ENCODE results near the gene ITGA11.

ITGA11 gene

GRCh38 chr15:68421798-68422402, 10.1 kb downstream of the ITGA11 start:
- H3K4me3 Mint-ChIP-seq, result no peak overlapping the region
- H3K36me3 Mint-ChIP-seq, result no peaks in the 10 kb centered on the region
- H3K4me1 Mint-ChIP-seq, result no peaks in the 10 kb centered on the region
- H3K9me3 Mint-ChIP-seq, result no peaks in the 10 kb centered on the region
- H3K27me3 Mint-ChIP-seq, result peaks cover 41% of the 10 kb centered on the region
- no peak for ATAC-seq
- H3K27ac Mint-ChIP-seq, result no peak overlapping the region

- no peaks in the 10 kb centered on the region for H3K4me1 Mint-ChIP-seq
- H3K27ac Mint-ChIP-seq, result no peak overlapping the region
- no peaks in the 10 kb centered on the region for H3K9me3 Mint-ChIP-seq
- H3K36me3 Mint-ChIP-seq, result no peaks in the 10 kb centered on the region
- peaks cover 41% of the 10 kb centered on the region for H3K27me3 Mint-ChIP-seq
- no peak overlapping the region for H3K4me3 Mint-ChIP-seq
- no peak for ATAC-seq
Observed at GRCh38 chr15:68421115-68421551, 10.8 kb downstream of the ITGA11 start.

GRCh38 chr15:68420186-68420684, 11.7 kb downstream of the ITGA11 start:
- H3K4me3 Mint-ChIP-seq, result no peak overlapping the region
- H3K27ac Mint-ChIP-seq, result no peak overlapping the region
- peaks cover 41% of the 10 kb centered on the region for H3K27me3 Mint-ChIP-seq
- no peaks in the 10 kb centered on the region for H3K4me1 Mint-ChIP-seq
- H3K9me3 Mint-ChIP-seq, result no peaks in the 10 kb centered on the region
- ATAC-seq, result no peak
- H3K36me3 Mint-ChIP-seq, result no peaks in the 10 kb centered on the region

DNA sequence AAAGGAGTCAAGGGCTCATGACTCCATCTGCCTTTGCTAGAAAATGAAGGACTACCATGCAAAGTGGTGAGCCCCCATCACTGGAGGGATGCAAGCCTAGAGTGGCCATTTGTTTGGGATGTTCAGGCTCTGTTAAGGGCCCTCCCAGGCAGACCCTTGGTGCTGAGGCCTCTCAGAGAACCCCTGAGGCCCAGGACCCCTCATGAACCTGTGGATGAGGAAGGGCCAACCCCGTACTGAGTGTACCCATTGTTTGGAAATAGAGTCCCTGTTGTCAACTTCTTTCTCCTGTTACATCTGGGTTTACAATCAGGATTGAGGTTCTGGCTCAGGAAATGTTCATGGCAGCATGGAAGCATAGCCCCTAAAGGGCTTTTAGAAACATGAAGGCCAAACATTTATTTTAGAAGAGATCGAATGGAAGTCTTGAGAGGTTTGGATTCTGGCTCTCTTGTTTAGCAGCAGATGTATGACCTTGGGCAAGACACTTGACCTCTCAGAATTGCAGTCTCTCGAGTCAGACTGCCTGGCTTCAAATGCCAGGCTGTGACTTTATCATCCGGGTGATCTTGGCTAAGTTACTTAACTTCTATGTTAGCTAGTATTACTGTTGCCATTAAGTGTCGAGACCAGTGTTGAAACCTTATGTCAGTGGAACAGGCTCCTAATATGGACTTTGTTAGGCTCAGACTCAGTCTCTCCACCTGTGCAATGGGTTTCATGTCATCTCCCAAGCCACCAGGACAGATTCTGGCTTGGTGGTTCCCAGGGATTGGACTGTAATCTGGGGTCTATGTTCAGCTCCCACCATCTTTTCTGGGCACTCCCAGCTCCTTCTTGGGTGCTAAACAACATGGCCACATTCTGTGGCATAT, 12.4 kb downstream of the ITGA11 start:
- peaks cover 41% of the 10 kb centered on the region for H3K27me3 Mint-ChIP-seq
- H3K4me1 Mint-ChIP-seq, result no peaks in the 10 kb centered on the region
- H3K4me3 Mint-ChIP-seq, result no peak overlapping the region
- no peak overlapping the region for H3K27ac Mint-ChIP-seq
- no peaks in the 10 kb centered on the region for H3K36me3 Mint-ChIP-seq
- ATAC-seq, result no peak
- H3K9me3 Mint-ChIP-seq, result no peaks in the 10 kb centered on the region

- no peak for ATAC-seq
- Mint-ChIP-seq H3K27ac (no peak overlapping the region), H3K27me3 (peaks cover 33% of the 10 kb centered on the region), H3K4me3 (no peak overlapping the region), H3K9me3 (no peaks in the 10 kb centered on the region), H3K36me3 (no peaks in the 10 kb centered on the region), H3K4me1 (no peaks in the 10 kb centered on the region)
Observed at GRCh38 chr15:68418611-68419161, 13.3 kb downstream of the ITGA11 start.

- H3K9me3 Mint-ChIP-seq, result no peaks in the 10 kb centered on the region
Observed at GRCh38 chr15:68417897-68418296, 14.1 kb downstream of the ITGA11 start.

DNA sequence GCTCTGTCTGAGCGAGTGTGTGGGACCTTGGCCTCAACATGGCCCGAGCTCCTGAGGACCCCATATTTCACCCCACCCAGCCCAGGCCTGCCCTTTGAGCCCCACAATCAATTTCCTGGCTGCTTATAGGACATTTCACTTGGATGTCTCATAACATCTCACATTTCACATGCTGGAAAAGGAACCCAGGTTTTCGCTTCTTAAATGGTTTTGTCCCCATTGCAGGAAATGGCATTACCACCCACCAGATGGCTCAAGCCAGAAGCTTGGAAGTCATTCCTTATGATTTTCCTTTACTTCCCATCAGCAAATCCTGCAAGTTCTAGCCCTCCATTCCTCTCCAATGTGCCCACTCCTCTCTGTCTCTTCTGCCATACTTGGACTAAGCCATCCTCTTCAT, 14.9 kb downstream of the ITGA11 start:
- H3K27ac Mint-ChIP-seq, result no peak overlapping the region
- no peak overlapping the region for H3K4me3 Mint-ChIP-seq
- no peak for ATAC-seq
- no peaks in the 10 kb centered on the region for H3K36me3 Mint-ChIP-seq
- peaks cover 18% of the 10 kb centered on the region for H3K27me3 Mint-ChIP-seq
- no peaks in the 10 kb centered on the region for H3K9me3 Mint-ChIP-seq
- H3K4me1 Mint-ChIP-seq, result no peaks in the 10 kb centered on the region

More at GRCh38 chr15:68417897-68418296, 14.1 kb downstream of the ITGA11 start:
- H3K27me3 Mint-ChIP-seq, result peaks cover 27% of the 10 kb centered on the region
- no peaks in the 10 kb centered on the region for H3K36me3 Mint-ChIP-seq
- H3K4me3 Mint-ChIP-seq, result no peak overlapping the region
- ATAC-seq, result no peak
- no peak overlapping the region for H3K27ac Mint-ChIP-seq
- no peaks in the 10 kb centered on the region for H3K4me1 Mint-ChIP-seq

- H3K9me3 Mint-ChIP-seq, result no peaks in the 10 kb centered on the region
Observed at GRCh38 chr15:68416158-68416535, 15.8 kb downstream of the ITGA11 start.

DNA sequence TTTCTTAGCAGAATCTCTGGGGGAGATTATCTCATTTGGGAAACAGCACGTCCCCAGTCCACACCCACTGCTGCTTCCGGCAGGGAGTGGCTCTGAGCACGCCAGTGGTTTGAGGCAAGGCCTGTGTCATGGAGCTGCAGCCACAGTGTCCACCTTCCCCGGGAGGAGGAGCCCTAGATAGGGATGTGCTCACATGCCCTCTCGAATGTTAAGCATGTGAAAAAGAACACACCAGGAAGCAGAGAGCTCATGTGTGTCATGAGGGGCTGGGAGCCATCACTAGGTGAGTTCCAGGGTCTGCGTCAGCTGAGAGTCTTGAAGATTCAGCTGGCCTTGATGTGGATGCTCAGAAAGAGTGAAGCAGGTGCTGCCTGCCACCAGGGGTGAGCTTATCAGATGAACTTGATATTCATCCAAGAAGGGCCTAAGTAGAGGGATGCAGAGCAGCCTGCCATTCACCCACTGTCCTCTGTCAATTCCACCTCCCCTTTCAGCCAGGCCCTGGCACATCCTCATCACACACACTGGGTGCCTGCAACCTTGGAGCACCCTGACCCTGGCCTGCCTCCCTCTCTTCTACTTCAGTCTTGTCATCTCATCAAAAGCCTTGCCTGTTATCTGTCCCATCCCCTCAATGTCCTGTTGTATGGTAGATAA, 16.3 kb downstream of the ITGA11 start:
- H3K27ac Mint-ChIP-seq, result no peak overlapping the region
- H3K36me3 Mint-ChIP-seq, result no peaks in the 10 kb centered on the region
- H3K4me1 Mint-ChIP-seq, result no peaks in the 10 kb centered on the region
- H3K27me3 Mint-ChIP-seq, result peaks cover 6% of the 10 kb centered on the region
- no peak overlapping the region for H3K4me3 Mint-ChIP-seq
- ATAC-seq, result no peak
- no peaks in the 10 kb centered on the region for H3K9me3 Mint-ChIP-seq

More at GRCh38 chr15:68416158-68416535, 15.8 kb downstream of the ITGA11 start:
- no peak for ATAC-seq
- H3K4me3 Mint-ChIP-seq, result no peak overlapping the region
- no peaks in the 10 kb centered on the region for H3K4me1 Mint-ChIP-seq
- H3K27me3 Mint-ChIP-seq, result peaks cover 11% of the 10 kb centered on the region
- no peak overlapping the region for H3K27ac Mint-ChIP-seq
- no peaks in the 10 kb centered on the region for H3K36me3 Mint-ChIP-seq

GRCh38 chr15:68415061-68415460, 16.9 kb downstream of the ITGA11 start:
- no peak overlapping the region for H3K4me3 Mint-ChIP-seq
- H3K27me3 Mint-ChIP-seq, result peaks cover under 1% of the 10 kb centered on the region
- ATAC-seq, result no peak

DNA sequence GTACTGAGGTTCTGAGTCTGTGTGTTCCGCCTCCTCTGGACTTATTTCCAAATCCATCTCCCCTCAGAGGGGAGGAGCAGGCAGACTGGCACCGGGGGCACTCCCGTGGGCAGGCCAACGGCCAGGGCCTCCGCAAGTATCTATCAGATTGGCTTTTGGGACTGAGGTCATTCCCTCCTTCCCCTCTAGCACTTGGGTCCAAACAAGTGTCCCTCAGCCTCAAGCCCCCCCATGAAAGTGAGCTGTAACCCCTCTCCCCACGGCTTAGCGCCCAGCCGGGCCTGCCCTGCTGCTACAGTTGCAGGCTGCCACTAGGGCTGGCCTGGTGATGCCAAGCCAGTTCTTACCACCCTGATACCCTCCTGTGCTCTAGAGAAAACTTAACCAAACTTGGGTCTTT, 17.4 kb downstream of the ITGA11 start:
- no peaks in the 10 kb centered on the region for H3K36me3 Mint-ChIP-seq
- no peak overlapping the region for H3K27ac Mint-ChIP-seq
- H3K4me1 Mint-ChIP-seq, result no peaks in the 10 kb centered on the region
- no peak for ATAC-seq
- H3K4me3 Mint-ChIP-seq, result no peak overlapping the region
- no peaks in the 10 kb centered on the region for H3K9me3 Mint-ChIP-seq
- H3K27me3 Mint-ChIP-seq, result no peaks in the 10 kb centered on the region

More at GRCh38 chr15:68415061-68415460, 16.9 kb downstream of the ITGA11 start:
- Mint-ChIP-seq H3K27ac (no peak overlapping the region), H3K4me1 (no peaks in the 10 kb centered on the region), H3K36me3 (no peaks in the 10 kb centered on the region), H3K9me3 (no peaks in the 10 kb centered on the region)

DNA sequence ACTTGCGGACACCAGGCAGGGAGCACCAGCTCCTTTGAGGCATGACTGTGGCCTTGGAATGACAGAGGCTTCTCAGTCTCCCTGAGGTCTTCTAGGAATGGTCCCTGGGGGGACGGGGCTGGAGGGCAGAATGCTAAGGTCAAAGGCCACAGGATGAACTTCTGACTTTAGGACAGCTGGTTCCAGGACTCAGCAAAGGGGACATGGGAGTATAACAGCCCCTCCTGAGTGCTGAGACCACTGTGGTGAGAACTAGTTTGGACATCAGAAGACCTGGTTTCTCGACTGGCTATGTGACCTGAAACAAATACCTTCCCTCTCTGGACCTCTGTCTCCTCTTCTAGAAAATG, 17.8 kb downstream of the ITGA11 start:
- no peak for ATAC-seq
- no peaks in the 10 kb centered on the region for H3K9me3 Mint-ChIP-seq

DNA sequence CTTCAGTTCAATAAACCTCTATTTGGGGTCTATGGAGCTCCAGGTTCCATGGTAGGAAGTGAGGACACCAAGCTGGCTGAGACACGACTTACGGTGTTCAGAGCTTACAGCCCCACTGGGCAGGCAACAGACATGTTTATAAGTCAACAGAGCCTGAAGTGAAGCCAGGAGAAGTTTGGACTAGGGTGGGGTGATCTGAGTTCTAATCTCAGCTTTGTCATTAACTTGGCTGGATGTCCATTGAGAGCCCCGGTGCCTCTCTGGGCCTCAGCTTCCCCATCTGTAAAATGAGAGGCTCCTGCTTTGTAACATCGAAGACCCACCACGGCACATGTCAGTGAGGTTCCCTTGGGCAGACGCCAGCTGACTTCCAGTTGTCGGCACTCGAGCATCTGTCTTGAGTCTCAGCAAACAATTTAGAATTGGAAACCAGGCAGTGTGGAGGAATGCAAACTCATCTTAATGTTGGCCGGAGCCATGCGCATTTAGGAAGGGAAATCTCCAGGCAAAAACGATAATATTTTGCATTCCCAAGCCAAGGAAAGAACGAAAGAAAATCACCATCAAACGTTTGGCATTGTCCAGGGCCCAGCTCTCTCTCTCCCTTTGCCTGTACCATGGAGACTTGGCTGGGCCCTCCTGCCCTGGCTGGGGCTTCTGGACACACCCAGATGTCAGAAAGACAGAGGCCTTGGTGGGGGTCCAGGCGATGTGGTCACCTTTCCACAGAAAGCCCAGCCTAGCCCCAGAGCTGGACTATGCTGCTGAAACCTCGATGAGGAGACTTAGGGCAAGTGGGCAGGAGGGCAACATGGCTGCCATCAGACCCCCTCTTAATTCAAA, 18.4 kb downstream of the ITGA11 start:
- H3K36me3 Mint-ChIP-seq, result no peaks in the 10 kb centered on the region
- H3K27me3 Mint-ChIP-seq, result peaks cover 2% of the 10 kb centered on the region
- no peak for ATAC-seq
- no peaks in the 10 kb centered on the region for H3K4me1 Mint-ChIP-seq
- H3K9me3 Mint-ChIP-seq, result no peaks in the 10 kb centered on the region
- H3K4me3 Mint-ChIP-seq, result no peak overlapping the region
- H3K27ac Mint-ChIP-seq, result no peak overlapping the region

More for the DNA sequence above, 17.8 kb downstream of the ITGA11 start:
- no peaks in the 10 kb centered on the region for H3K36me3 Mint-ChIP-seq
- no peaks in the 10 kb centered on the region for H3K4me1 Mint-ChIP-seq
- no peak overlapping the region for H3K27ac Mint-ChIP-seq
- no peaks in the 10 kb centered on the region for H3K27me3 Mint-ChIP-seq
- no peak overlapping the region for H3K4me3 Mint-ChIP-seq

DNA sequence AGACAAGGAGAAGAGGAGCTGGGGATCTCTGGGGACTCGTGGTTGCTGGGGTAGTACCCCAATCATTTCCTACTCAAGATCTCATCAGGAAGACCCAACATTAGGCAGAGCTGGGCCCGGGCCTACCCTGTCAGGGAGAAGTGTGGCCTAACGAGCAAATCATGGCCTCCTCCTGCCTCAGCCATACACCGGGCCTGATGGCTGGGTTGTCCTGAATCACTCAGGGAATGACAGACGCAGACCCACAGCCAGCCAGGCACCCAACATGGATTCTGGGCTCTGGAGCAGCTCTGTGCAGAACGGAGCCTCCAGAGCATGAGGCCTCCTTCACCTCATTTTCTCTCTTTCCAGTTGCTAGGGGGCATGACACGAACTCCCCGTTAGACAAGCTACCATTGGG, 19.7 kb downstream of the ITGA11 start:
- no peak for ATAC-seq
- peaks cover 12% of the 10 kb centered on the region for H3K27me3 Mint-ChIP-seq
- no peaks in the 10 kb centered on the region for H3K36me3 Mint-ChIP-seq
- H3K27ac Mint-ChIP-seq, result no peak overlapping the region
- H3K4me3 Mint-ChIP-seq, result no peak overlapping the region
- H3K4me1 Mint-ChIP-seq, result no peaks in the 10 kb centered on the region
- no peaks in the 10 kb centered on the region for H3K9me3 Mint-ChIP-seq
